Measurements from ENCODE around the gene CTNND2.
"Not testable (repeated sequence)": the region's sequence is repeated elsewhere in the genome, so short reads cannot be mapped to it uniquely, and the experiment has no call there.

The CTNND2 gene

DNA sequence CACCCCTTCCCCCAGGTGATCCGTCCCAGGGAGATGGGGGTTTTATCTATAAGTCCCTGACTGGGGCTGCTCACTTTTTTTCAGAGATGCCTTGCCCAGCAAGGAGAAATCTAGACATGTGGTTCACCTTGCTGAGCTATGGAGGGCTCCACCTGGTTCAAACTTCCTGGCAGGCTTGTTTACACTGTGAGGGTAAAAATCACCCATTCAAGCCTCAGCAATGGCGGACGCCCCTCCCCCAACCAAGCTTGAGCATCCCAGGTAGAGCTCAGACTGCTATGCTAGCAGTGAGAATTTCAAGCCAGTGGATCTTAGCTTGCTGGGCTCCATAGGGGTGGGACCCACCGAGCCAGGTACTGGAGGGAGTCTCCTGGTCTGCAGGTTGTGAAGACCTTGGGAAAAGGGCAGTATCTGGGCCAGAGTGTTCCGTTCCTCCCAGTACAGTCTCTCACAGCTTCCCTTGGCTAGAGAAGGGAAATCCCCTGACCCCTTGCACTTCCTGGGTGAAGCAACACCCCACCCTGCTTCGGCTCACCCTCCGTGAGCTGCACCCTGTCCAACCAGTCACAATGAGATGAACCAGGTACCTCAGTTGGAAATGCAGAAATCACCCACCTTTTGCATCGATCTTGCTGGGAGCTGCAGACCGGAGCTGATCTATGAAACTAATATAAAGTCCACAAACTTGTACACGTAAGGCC, 231.7 kb downstream of the CTNND2 start:
- no peak for DNase-seq (ENCODE audit: low read depth in 2 of 2)

- no peak for DNase-seq (ENCODE audit: low read depth in 2 of 2)
Measured at GRCh38 chr5:11658376-11658775, 245.9 kb downstream of the CTNND2 start.

- no peak for DNase-seq (ENCODE audit: low read depth in 2 of 2)
Measured at GRCh38 chr5:11656916-11657315, 247.3 kb downstream of the CTNND2 start.

GRCh38 chr5:11655681-11656080, 248.6 kb downstream of the CTNND2 start:
- DNase-seq (ENCODE audit: low read depth in 2 of 2), result no peak

DNA sequence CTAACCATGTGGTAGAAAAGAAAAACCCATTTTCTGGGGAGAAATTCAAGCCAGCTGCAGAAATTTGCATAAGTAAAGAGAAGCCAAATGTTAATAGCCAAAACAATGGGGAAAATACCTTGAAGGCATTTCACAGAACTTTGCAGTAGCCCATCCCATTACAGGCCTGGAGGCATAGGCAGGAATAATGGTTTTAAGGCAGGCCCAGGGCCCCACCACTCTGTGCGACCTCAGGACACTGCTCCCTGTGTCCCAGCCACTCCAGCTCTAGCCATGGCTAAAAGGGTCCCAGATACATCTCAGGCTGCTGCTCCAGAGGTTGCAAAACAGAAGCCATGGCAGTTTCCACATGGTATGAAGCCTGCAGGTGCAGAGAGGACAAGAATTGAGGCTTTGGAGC, 253.3 kb downstream of the CTNND2 start:
- DNase-seq (ENCODE audit: low read depth in 2 of 2), result no peak

DNA sequence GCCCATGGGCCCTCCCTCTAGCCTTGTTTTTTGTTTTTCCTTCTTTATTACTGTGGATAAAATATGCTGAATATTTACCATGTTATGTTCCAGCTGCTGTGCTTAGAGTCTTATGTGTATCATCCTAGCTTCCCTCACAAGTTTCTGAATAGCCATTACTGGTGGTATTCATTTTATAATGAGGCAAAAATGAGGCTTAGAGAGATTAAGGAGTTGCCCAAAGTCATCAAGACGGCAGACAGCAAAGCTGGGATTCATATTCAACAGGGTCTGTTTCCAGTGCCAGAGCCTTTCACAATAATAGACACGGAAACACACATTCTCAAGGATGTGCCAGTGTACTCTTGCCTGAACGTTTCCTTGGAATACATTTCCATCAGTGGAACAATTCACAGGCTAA, 258.1 kb downstream of the CTNND2 start:
- DNase-seq (ENCODE audit: low read depth in 2 of 2), result no peak

GRCh38 chr5:11642438-11642837, 261.8 kb downstream of the CTNND2 start:
- DNase-seq (ENCODE audit: low read depth in 2 of 2), result no peak

DNA sequence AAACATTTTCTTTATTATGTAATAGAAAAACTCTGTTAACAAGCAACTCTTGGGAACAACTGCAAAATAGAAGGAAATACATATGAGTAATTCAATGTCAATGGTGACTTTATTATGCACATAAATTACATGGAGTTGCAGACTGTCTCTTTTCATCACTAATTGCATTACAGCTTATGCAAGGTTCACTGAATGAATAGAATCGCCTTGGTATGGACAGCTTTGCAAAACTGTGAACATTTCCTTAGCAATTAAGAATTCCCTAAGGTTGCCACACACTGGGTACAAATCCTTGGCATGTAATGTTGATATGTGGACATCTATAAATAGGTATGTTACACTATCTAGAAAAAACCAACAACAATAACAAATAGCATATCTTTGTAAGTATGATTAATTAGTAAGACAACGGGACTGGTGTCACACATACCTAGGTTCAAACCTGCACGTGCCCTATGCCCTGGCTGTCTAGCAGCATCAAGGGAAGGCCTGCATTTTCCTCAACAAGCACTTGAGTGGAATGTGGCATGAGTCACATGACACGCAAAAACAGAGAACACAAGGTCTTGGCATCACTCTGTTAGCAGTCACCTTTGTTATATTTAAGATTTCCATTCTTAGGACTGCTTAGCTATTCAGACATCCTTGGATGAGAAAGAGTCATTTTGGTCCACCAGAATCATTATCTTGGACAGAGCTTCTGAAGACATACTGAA, 263.9 kb downstream of the CTNND2 start:
- no peak for DNase-seq (ENCODE audit: low read depth in 2 of 2)

DNA sequence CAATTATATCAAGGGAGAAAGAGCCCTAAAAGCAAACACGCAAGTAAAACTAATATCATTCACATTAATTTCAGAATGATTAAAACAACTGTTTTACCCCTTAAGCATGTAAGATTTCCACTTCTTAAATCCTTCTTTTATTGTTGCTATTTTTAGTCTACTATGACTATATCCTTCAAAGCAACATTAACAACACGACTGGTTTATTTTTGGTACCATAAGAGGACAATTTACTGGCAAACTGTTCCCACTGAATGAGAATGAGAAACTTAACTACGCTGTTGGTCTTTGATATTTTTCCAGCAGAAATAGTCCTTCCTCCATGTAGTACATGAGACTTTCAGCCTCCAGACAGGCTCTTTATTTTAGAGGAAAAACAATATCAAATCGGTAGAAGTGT, 281.5 kb downstream of the CTNND2 start:
- DNase-seq (ENCODE audit: low read depth in 2 of 2), result no peak

DNA sequence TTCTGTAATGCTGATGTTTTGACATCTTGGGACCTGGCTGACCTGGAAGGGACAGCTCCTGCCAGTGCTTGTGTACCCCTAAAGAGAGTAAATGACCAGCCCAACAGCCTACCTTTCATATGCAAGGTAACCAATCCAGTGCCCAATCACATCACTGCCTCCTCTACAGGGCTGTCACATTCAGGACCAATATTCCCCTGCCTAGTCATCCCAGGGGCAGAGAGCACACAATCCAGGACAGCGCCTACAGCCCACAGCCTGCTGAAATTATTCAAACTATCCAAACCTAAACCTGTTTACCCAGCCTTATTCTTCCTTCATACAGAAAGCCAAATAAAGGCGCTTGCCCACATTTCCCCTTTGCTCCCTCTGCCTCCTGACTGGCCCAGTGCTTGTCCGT, 284.1 kb downstream of the CTNND2 start:
- DNase-seq (ENCODE audit: low read depth in 2 of 2), result no peak

DNA sequence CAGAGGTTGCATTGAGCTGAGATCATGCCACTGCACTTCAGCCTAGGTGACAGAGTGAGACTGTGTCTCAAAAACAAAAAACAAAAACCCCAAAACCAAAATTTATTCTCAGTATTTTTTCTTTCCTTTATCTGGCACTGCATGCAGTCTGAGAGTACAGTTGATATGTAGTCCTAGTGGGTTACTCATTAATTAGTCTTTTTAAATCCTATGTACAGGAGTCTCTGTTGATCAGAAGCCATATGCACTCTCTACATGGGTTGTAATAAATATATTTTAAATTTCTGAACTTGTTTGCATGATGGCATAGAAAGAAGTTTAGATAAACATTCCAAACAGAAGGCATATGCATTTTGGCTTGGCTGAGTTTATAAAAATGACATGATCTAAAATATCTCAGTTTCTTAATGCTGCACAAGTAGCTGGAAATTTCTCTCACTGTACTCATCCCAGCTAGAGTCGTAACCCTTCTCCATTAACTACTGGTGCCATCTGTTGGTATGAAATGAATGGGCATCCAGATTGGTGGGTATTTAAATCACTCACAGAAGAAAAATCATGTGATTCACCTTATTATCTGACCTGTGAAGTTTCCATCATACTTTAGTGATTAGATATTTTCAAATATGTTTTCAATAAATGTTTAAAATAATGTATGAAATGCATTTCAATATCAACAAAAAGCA, 284.8 kb downstream of the CTNND2 start:
- no peak for DNase-seq (ENCODE audit: low read depth in 2 of 2)

DNA sequence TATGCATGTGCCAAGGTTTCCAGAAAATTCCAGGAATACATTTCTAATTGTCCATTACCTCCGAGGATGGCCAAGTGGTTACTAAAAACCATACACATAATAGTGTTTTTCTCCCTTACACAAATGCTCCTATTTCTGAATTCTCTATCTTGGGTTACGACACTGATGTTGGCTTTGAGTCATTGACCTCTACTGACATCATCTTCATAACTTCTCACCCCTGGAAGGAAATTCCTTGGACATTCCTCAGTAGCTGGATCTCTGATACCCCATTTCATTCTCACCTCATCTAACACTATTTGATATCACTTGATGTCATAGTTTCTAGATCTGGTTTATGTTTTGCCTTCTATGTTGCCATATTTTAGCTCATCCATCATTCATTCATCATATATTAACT, 287.2 kb downstream of the CTNND2 start:
- DNase-seq (ENCODE audit: low read depth in 2 of 2), result no peak

DNA sequence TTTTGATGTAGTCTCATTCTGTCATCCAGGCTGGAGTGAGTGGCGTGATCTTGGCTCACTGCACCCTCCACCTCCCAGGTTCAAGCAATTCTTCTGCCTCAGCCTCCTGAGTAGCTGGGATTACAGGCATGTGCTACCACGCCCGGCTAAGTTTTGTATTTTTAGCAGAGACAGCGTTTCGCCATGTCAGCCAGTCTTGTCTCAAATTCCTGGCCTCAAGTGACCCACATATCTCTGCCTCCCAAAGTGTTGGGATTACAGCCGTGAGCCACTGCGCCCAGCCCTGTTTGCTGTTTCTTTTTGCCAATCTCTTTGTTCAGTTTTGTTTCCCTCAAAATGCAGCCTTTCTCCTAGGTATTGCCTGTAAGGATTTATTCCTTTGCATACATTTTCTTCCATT, 287.6 kb downstream of the CTNND2 start:
- DNase-seq (ENCODE audit: low read depth in 2 of 2), result not testable (repeated sequence)

DNA sequence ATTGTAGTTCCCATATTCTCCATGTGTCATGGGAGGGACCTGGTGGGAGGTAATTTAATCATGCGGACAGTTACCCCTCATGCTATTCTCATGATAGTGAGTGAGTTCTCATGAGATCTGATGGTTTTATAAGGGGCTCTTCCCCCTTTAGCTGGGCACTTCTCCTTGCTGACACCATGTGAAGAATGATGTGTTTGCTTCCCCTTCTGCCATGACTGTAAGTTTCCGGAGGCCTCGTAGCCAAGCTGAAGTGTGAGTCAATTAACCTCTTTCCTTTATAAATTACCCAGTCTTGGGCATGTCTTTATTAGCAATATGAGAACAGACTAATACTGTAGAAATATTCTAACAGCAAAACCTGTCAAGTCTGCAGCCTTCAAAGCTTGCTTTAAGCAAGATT, 293.2 kb downstream of the CTNND2 start:
- DNase-seq (ENCODE audit: low read depth in 2 of 2), result no peak

DNA sequence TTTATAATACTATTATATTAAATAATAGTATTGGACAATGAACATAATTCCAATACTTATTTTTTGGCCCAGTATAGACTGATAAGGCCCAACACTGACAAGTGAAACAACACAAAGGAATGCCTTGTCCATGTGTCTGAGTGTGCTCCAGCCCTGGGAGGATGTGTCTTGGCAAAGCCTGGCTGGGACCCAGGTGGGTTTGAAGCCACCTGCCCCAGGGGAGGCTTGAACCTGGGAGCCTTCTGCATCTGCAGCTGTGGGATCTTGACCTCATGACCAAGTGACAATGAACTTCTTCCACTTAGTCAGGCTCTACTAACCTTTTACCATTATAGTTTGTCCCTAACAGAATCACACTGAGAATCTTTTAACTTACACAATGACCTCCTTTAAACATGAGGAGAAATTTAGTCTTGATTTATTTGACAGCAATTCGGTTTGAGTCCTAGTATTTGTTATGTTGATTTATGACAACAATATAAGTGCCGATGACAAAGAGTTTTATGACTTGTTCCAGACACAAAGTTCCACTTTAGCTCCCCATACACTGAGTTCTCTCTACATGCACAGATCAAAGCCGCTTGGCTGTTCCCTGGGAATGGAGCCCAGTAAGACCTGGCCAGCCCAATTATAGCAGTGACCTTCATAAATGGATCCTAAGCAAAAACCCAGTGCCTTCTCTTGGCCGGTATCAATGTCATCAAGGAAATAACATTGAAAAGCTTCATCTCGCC, 294.5 kb downstream of the CTNND2 start:
- DNase-seq (ENCODE audit: low read depth in 2 of 2), result no peak

GRCh38 chr5:11608530-11608929, 295.7 kb downstream of the CTNND2 start:
- no peak for DNase-seq (ENCODE audit: low read depth in 2 of 2)

- no peak for DNase-seq (ENCODE audit: low read depth in 2 of 2)
Measured at GRCh38 chr5:11607944-11608483, 296.2 kb downstream of the CTNND2 start.

DNA sequence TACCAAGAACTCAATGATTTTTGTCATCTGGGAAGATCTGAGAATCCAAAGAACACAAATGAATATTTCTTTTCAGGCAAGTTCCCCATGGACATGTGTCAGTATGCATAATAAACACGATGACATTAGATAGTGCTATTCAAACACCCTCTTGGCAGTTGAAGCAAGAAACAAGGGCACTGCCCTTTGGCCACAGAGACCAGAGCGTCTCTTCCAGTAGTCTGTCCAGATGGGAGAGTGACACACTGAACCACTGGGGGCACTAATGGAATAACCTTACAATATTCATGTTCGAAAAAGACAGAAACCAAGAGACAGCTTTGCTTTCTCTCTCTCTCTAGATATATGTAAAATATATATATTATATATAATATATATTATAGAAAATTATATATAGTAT, 301.9 kb downstream of the CTNND2 start:
- DNase-seq (ENCODE audit: low read depth in 2 of 2), result no peak

DNA sequence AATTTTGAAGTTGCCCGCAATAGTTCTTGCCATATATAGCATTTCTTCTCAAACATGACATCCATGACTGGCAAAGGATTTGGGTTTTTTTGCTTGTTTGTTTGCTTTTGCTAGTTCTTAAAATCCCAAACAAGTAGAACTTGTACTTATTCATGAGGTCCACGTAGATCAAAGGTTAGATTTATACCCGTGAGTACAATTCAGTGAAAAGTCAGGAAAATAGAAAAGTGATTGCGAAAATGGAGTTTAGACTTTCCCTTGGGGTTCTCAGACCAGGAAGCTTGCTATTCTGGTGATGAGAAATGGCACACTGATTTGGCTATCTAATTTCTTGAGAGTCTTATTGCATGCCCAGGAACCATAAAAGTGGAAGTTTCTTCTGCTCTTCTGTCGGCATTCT, 304.7 kb downstream of the CTNND2 start:
- no peak for DNase-seq (ENCODE audit: low read depth in 2 of 2)

DNA sequence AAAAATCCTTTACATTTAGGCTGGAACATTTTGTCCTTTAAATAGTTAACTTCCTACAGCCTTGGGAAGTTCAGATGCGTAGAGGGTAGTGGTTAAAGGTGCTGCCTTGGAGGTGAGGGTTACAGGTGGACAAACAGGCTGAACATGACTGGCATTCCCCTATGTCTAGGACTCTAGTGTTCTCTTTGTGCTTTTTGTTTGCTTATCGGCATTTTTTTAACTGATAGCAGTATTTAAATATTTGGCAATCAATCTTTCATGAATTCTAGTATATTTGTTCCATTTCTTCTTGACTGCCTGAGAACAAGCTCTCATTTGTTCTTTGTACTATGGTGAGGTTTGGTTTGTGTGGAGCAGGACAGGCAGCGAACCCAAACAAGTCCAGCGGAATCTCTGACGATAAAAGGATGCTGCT, 307.6 kb downstream of the CTNND2 start:
- no peak for DNase-seq (ENCODE audit: low read depth in 2 of 2)

DNA sequence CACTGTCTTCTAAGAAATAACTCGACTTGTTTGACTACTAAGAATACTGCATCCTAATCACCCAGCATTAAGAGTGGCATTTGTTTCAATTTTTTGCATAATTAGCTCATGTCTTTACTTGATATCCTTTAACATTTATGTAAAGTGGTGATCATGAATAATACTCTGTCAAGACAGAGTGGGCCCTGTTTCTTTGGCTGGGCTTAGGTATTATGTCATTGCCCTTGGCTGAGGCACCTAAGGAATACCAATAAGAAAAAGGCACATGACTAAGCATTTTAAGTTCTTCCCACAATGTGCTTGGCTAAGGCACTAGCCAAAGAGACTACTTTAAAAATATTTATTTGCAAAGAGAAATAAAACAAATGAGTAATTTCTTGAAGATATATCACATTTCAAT, 308.1 kb downstream of the CTNND2 start:
- DNase-seq (ENCODE audit: low read depth in 2 of 2), result no peak

GRCh38 chr5:11595045-11595444, 309.2 kb downstream of the CTNND2 start:
- no peak for DNase-seq (ENCODE audit: low read depth in 2 of 2)
